Natural killer cell (primary cell): ENCODE measurements around the gene FHL2. TPM values are rescaled to one million over a fixed set of nuclear protein-coding genes. Genes with fewer than 3 reads are reported as not detected.

Experiments
- ATAC-seq, 3 donors: fragments of 150-1000 bp in 2 of 3; fragments of 200-7000 bp in 1 of 3; cut with Tn5 transposase; 1 replicate in 1 of 3; 2 replicates in 2 of 3; pipeline ENCODE4 v1.10.0; 2021; ENCODE audit warnings: mild to moderate bottlenecking in 2 of 3, moderate library complexity in 2 of 3
- DNase-seq, 2 donors: peaks; one replicate each; pipeline versions ENCODE4 v3.0.0 to v3.0.0-alpha.2; 2013 to 2021; ENCODE audit warnings: mixed read lengths in 1 of 2
- H3K27ac ChIP-seq: one replicate; pipeline ENCODE4 v1.5.1; 2013; ENCODE audit warnings: mild to moderate bottlenecking, low read length
- H3K27me3 ChIP-seq: one replicate; pipeline ENCODE4 v1.6.1; 2013; ENCODE audit warnings: low read length; ENCODE audit not compliant: control insufficient read depth, insufficient read depth
- H3K36me3 ChIP-seq: one replicate; pipeline ENCODE4 v1.6.1; 2013; ENCODE audit warnings: low read length; ENCODE audit not compliant: control insufficient read depth, insufficient read depth
- H3K4me1 ChIP-seq: one replicate; pipeline ENCODE4 v1.6.1; 2013; ENCODE audit warnings: low read length; ENCODE audit not compliant: control insufficient read depth, insufficient read depth
- H3K4me3 ChIP-seq: one replicate; pipeline ENCODE4 v1.5.1; 2013; ENCODE audit warnings: low read length
- H3K9me3 ChIP-seq: one replicate; pipeline ENCODE4 v1.6.1; 2013; ENCODE audit warnings: low read length; ENCODE audit not compliant: control insufficient read depth, insufficient read depth
- H3K27ac Mint-ChIP-seq, 2 donors: one replicate each; pipeline ENCODE4 v1.8.0; 2022; ENCODE audit warnings: mild to moderate bottlenecking in 2 of 2, mixed read lengths in 2 of 2, moderate library complexity in 1 of 2
- H3K27me3 Mint-ChIP-seq, 2 donors: one replicate each; pipeline ENCODE4 v1.8.0; 2022; ENCODE audit warnings: low read depth in 2 of 2, mixed read lengths in 2 of 2
- H3K36me3 Mint-ChIP-seq: one replicate; pipeline ENCODE4 v1.8.0; 2022; ENCODE audit warnings: mixed read lengths
- H3K4me1 Mint-ChIP-seq, 2 donors: one replicate each; pipeline ENCODE4 v1.8.0; 2022; ENCODE audit warnings: mixed read lengths in 2 of 2
- H3K4me3 Mint-ChIP-seq: one replicate; pipeline ENCODE4 v1.8.0; 2022; ENCODE audit warnings: mild to moderate bottlenecking, moderate library complexity, mixed read lengths
- H3K9me3 Mint-ChIP-seq, 2 donors: one replicate each; pipeline ENCODE4 v1.8.0; 2022; ENCODE audit warnings: mixed read lengths in 2 of 2
- CTCF ChIP-seq: fragments of 200-600 bp; IDR thresholded peaks from one replicate; pipeline ENCODE4 v1.8.0; 2022; ENCODE audit warnings: antibody characterized with exemption
- WGBS: methylation state at CpG from one replicate; pipeline ENCODE4 v1.1.7; 2013; ENCODE audit warnings: missing lambda C conversion rate; ENCODE audit not compliant: insufficient coverage; 5-methylcytosine and 5-hydroxymethylcytosine counted together
- intact Hi-C: fragments of 100-400 bp; cut with micrococcal nuclease; formaldehyde crosslinking; loops from one replicate; pipeline ENCODE4 v1.14.2; 2022
- total RNA-seq, 4 donors: library from RNA; stranded (reverse); fragments of 120-200 nt in 1 of 4; gene quantifications; one replicate each; pipeline versions ENCODE4 v1.2.3 to v1.2.4, GENCODE V29; 2013 to 2022

The FHL2 gene
- total RNA-seq, 3 donors from 2014 or later (not counting 1 experiment from before 2014, with no cell fraction given) = 0.26 to 1.3 (median 0.84) TPM

- intact Hi-C loops = no loop called here
- H3K4me1 Mint-ChIP-seq = no peaks in the 10 kb centered on the region
- WGBS = 100% methylated on average over 1 of the region's 6 CpGs
- ATAC-seq (no peak), DNase-seq (no peak)
- no peak overlapping the region for H3K27ac Mint-ChIP-seq
- Histone ChIP-seq H3K4me1 (no peaks in the 10 kb centered on the region), H3K4me3 (no peak overlapping the region), H3K9me3 (peaks cover 3% of the 10 kb centered on the region), H3K36me3 (no peaks in the 10 kb centered on the region), H3K27me3 (no peaks in the 10 kb centered on the region), H3K27ac (no peak overlapping the region)
- peaks cover 6% of the 10 kb centered on the region for H3K36me3 Mint-ChIP-seq
- H3K27me3 Mint-ChIP-seq = peaks cover 12 to 45% of the 10 kb centered on the region in 2 donors
- TF ChIP-seq CTCF = no peak
- no peaks in the 10 kb centered on the region for H3K9me3 Mint-ChIP-seq
- H3K4me3 Mint-ChIP-seq = no peak overlapping the region
Measured at GRCh38 chr2:105418522-105418921, 19.7 kb upstream of the FHL2 start.

GRCh38 chr2:105417857-105418436, 19.1 kb upstream of the FHL2 start:
- Histone ChIP-seq H3K9me3 (peaks cover 3% of the 10 kb centered on the region), H3K27me3 (no peaks in the 10 kb centered on the region), H3K4me1 (no peaks in the 10 kb centered on the region), H3K36me3 (no peaks in the 10 kb centered on the region), H3K27ac (no peak overlapping the region), H3K4me3 (no peak overlapping the region)
- TF ChIP-seq CTCF = no peak
- H3K27ac Mint-ChIP-seq = no peak overlapping the region
- no peaks in the 10 kb centered on the region for H3K9me3 Mint-ChIP-seq
- peaks cover 12 to 44% of the 10 kb centered on the region in 2 donors for H3K27me3 Mint-ChIP-seq
- ATAC-seq = no peak
- no peak overlapping the region for H3K4me3 Mint-ChIP-seq
- intact Hi-C loops = no loop called here
- DNase-seq = no peak
- H3K36me3 Mint-ChIP-seq = peaks cover under 1% of the 10 kb centered on the region
- no peaks in the 10 kb centered on the region for H3K4me1 Mint-ChIP-seq
- 94% methylated on average over 1 of the region's 1 CpG for WGBS

- Mint-ChIP-seq H3K4me3 (no peak overlapping the region), H3K27ac (no peak overlapping the region), H3K9me3 (no peaks in the 10 kb centered on the region), H3K27me3 (peaks cover 17 to 48% of the 10 kb centered on the region in 2 donors), H3K4me1 (no peaks in the 10 kb centered on the region), H3K36me3 (no peaks in the 10 kb centered on the region)
- ATAC-seq (no peak), DNase-seq (no peak)
- intact Hi-C loops = no loop called here
- no peak for TF ChIP-seq CTCF
- Histone ChIP-seq H3K27ac (no peak overlapping the region), H3K4me1 (no peaks in the 10 kb centered on the region), H3K36me3 (no peaks in the 10 kb centered on the region), H3K4me3 (no peak overlapping the region), H3K27me3 (no peaks in the 10 kb centered on the region), H3K9me3 (peaks cover 3% of the 10 kb centered on the region)
- WGBS = 0% methylated on average over 1 of the region's 3 CpGs
Measured at GRCh38 chr2:105416156-105416555, 17.3 kb upstream of the FHL2 start.

- H3K4me3 Mint-ChIP-seq = no peak overlapping the region
- no peaks in the 10 kb centered on the region for H3K9me3 Mint-ChIP-seq
- Histone ChIP-seq H3K9me3 (peaks cover 3% of the 10 kb centered on the region), H3K4me1 (no peaks in the 10 kb centered on the region), H3K4me3 (no peak overlapping the region), H3K27me3 (no peaks in the 10 kb centered on the region), H3K27ac (no peak overlapping the region), H3K36me3 (no peaks in the 10 kb centered on the region)
- WGBS = 89% methylated on average over 4 of the region's 4 CpGs
- ATAC-seq (no peak), DNase-seq (no peak)
- H3K36me3 Mint-ChIP-seq = no peaks in the 10 kb centered on the region
- TF ChIP-seq CTCF = no peak
- H3K27me3 Mint-ChIP-seq = peaks cover 17 to 43% of the 10 kb centered on the region in 2 donors
- no peak overlapping the region for H3K27ac Mint-ChIP-seq
- no peaks in the 10 kb centered on the region for H3K4me1 Mint-ChIP-seq
- intact Hi-C loops = no loop called here
Measured at GRCh38 chr2:105415007-105415406, 16.2 kb upstream of the FHL2 start.
